Adipocyte (in vitro differentiated cells): Measurements from ENCODE around the gene ANKRD53.
"Not testable (repeated sequence)": the region's sequence is repeated elsewhere in the genome, so short reads cannot be mapped to it uniquely, and the experiment has no call there.

Experiments
- DNase-seq: peaks from one replicate; pipeline ENCODE4 v3.0.0-alpha.2; 2015; ENCODE audit warnings: low read depth
- H3K27me3 ChIP-seq: replicated peaks from 2 replicates; pipeline ENCODE4 v1.7.0; 2013; ENCODE audit warnings: mild to moderate bottlenecking, low read length, moderate library complexity; ENCODE audit not compliant: control insufficient read depth, insufficient read depth
- H3K36me3 ChIP-seq: 2 replicates; pipeline ENCODE4 v1.7.0; 2013; ENCODE audit warnings: low read length, mild to moderate bottlenecking, moderate library complexity; ENCODE audit not compliant: control insufficient read depth, insufficient read depth, severe bottlenecking
- H3K4me1 ChIP-seq: 2 replicates; pipeline ENCODE4 v1.7.0; 2013; ENCODE audit warnings: mild to moderate bottlenecking, low read length, moderate library complexity; ENCODE audit not compliant: control insufficient read depth, insufficient read depth
- H3K4me3 ChIP-seq: 2 replicates; pipeline ENCODE4 v1.7.0; 2013; ENCODE audit warnings: mild to moderate bottlenecking, low read length, moderate library complexity
- H3K9ac ChIP-seq: 2 replicates; pipeline ENCODE4 v1.7.0; 2013; ENCODE audit warnings: mild to moderate bottlenecking, low read length, moderate library complexity
- H3K9me3 ChIP-seq: 2 replicates; pipeline ENCODE4 v1.7.0; 2013; ENCODE audit warnings: mild to moderate bottlenecking, low read length, moderate library complexity; ENCODE audit not compliant: control insufficient read depth

ANKRD53 gene

DNA sequence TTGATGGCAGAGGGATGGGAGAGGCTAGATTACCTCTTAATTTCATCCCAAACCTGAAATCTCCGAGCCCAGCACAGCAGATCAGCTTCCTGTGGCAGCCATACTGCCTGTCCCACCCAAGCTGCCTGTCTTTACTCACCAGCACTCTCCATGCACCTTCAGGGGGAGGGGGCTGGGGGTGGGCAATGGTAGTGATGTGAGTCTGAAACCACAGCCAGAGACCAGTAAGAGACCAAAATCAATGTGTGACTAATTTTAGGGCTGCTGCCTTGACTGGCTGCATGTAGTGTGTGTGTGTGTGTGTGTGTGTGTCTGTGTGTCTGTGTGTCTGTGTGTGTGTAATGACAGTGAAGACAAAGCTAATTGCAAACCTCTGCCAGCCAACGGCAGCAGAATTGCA, 27.9 kb downstream of the ANKRD53 start:
- H3K36me3 ChIP-seq = no peaks in the 10 kb centered on the region
- no peak overlapping the region for H3K4me3 ChIP-seq
- no peak overlapping the region for H3K9ac ChIP-seq
- H3K27me3 ChIP-seq = peaks cover 30% of the 10 kb centered on the region
- H3K9me3 ChIP-seq = no peaks in the 10 kb centered on the region
- DNase-seq = no peak
- H3K4me1 ChIP-seq = no peaks in the 10 kb centered on the region

DNA sequence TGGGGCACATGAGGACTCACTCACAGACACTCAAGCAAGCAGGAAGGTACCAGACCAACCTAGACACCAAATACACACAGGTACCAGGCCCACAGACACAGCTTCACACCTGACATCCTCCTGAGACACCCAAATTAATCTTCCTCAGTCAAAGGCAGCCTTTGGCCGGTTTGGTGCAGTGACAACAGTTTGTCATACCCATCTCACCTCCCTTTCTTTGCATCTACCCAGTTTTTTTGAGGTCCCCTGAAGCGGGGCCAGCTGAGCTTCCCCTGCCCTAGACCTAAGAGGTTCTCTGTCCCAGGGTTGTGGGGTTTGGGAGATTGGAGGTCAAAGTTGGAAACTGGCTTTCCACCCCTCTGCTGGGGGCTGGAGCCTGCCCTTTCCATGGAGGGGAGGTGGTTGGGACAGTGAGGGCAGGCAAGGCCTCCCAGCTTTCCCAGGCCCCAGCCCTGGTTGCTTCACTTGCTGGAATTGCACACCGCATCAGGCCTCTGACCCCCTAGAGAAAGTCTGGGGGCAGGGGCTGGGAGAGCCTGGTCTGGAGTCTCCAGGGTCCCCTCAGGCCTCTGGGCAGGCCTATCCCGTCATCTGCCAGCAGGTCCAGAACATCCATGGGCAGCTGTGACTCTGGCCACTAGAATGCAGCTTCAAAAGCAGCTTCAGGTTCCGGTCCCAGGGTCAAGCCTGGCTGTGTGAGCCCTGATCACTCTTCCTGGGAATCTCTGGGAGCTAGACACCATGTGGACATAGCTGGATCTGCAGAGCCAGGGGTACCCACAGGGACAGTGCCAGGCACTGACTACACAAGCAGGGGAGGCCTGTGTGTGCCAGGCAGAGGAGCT, 28.7 kb downstream of the ANKRD53 start:
- H3K4me3 ChIP-seq = no peak overlapping the region
- no peak overlapping the region for H3K9ac ChIP-seq
- peaks cover 38% of the 10 kb centered on the region for H3K27me3 ChIP-seq
- H3K9me3 ChIP-seq = no peaks in the 10 kb centered on the region
- no peak for DNase-seq
- no peaks in the 10 kb centered on the region for H3K4me1 ChIP-seq
- H3K36me3 ChIP-seq = no peaks in the 10 kb centered on the region

DNA sequence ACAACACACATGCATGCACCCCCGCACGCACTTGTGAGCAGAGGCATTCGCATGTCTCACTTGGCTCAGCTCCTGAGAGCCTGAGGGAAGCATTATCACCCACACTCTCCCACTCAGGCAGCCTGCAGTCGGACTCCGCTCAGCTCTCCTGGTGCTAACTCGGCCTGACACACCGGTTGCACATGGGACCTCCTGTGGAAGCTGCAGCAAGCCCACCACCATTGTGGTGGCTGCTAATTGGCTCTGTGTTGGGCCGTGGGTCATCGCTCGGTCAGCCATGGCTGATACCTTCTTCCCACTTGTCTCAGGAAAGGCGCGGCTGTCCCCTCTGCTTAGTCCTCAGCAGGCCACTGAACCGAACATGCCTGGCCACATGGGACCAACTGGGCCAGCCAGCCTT, 29.9 kb downstream of the ANKRD53 start:
- no peak for DNase-seq
- H3K36me3 ChIP-seq = no peaks in the 10 kb centered on the region
- H3K4me1 ChIP-seq = no peaks in the 10 kb centered on the region

DNA sequence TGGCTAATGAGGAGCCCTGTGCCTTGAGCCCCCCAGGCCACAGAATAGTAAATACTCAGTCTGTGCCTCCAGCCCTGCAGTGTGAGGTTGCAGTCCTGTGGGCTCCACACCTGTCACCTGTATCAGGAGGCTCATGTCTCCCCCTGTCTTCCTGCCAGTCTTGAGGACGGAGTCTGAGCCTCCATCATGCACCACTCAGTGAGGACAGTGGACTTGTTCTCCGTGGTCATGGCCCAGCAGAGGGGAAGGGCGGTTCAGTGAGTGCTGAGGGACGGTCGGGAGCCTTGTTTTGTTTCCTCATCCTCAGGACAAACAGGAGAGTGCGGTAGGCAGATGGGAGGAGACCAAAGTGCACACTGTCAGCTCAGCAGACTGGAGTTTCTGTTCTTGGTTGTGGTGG, 33.4 kb downstream of the ANKRD53 start:
- not testable (repeated sequence) for DNase-seq, H3K36me3 ChIP-seq, H3K4me3 ChIP-seq, H3K9ac ChIP-seq, H3K4me1 ChIP-seq, H3K9me3 ChIP-seq
- H3K27me3 ChIP-seq = peaks cover 21% of the 10 kb centered on the region

More for the DNA sequence above, 29.9 kb downstream of the ANKRD53 start:
- H3K27me3 ChIP-seq = peaks cover 37% of the 10 kb centered on the region
- no peaks in the 10 kb centered on the region for H3K9me3 ChIP-seq
- no peak overlapping the region for H3K4me3 ChIP-seq
- H3K9ac ChIP-seq = no peak overlapping the region

DNA sequence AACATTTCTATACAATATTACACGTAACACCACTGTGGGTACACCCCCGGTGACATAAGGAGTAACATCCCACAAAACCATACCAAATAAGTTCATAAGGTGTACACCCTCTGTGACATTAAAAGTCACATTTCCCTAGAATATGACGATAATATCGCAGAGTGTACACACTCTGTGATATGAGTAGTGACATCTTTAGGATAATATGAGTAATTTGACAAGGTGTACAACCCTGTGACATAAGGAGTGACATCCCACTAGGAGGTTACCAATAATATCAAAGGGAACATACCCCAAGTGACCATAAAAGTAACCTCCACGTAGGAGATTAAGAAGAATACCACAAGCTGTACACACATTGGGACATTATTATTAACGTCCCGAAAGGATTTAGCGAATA, 40.2 kb downstream of the ANKRD53 start:
- H3K4me3 ChIP-seq = no peak overlapping the region
- no peaks in the 10 kb centered on the region for H3K36me3 ChIP-seq
- H3K4me1 ChIP-seq = no peaks in the 10 kb centered on the region
- no peak overlapping the region for H3K9ac ChIP-seq
- peaks cover 11% of the 10 kb centered on the region for H3K27me3 ChIP-seq
- H3K9me3 ChIP-seq = no peaks in the 10 kb centered on the region
- no peak for DNase-seq

GRCh38 chr2:71019989-71020388, 41.6 kb downstream of the ANKRD53 start:
- H3K4me1 ChIP-seq, H3K9ac ChIP-seq, DNase-seq, H3K36me3 ChIP-seq, H3K4me3 ChIP-seq, H3K9me3 ChIP-seq: not testable (repeated sequence)
- peaks cover 11% of the 10 kb centered on the region for H3K27me3 ChIP-seq

DNA sequence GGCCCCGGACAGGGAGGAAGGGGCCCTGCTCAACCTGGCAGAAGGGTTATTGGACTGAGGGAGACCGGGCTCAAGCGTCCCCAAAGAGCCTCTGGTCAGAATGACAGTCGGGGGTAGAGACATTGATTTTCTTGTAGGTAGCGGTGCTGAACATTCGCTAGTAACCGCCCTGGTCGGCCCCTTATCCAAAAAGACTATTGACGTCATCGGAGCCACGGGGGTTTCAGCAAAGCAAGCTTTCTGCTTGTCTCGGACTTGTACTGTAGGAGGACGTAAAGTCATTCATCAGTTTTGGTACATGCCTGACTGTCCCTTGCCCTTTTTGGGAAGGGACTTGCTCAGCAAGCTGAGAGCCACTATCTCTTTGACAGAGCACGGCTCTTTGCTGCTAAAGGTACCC, 43.0 kb downstream of the ANKRD53 start:
- H3K4me3 ChIP-seq, H3K27me3 ChIP-seq, H3K4me1 ChIP-seq, DNase-seq, H3K9me3 ChIP-seq, H3K9ac ChIP-seq, H3K36me3 ChIP-seq: not testable (repeated sequence)

DNA sequence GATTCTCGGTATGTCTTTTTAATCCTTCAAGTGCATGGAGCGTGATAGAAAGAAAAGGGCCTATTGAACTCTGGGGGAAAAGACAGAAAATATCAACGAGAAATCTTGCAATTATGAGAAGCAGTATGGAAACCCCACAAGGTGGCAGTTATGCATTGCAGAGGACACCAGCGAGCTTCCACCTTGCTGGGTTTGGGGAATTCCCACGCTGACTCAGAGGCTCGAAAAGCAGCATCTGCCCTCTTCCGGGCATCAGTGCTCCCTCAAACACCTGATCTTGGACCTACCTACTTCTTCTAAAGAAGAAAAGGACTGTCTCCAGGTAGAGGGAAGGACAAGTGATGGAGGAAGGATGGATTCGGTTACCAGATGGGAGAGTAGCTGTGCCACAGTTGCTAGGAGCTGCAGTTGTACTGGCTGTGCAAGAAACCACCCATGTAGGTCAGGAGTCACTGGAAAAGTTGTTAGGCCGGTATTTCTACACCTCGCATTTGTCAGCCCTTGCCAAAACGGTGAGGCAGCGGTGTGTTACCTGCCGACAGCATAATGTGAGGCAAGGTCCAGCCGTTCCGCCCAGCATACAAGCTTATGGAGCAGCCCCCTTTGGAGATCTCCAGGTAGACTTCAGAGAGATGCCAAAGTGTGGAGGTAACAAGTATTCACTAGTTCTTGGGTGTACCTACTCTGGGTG, 45.3 kb downstream of the ANKRD53 start:
- H3K9ac ChIP-seq, H3K4me3 ChIP-seq, H3K27me3 ChIP-seq, H3K4me1 ChIP-seq, H3K9me3 ChIP-seq, H3K36me3 ChIP-seq, DNase-seq: not testable (repeated sequence)
